GM12874 (cell line): ENCODE results near the gene OTUD4.

Source experiments
- CTCF ChIP-seq: IDR thresholded peaks from 2 replicates; pipeline ENCODE4 v1.5.1; 2011; ENCODE audit warnings: low read depth, mild to moderate bottlenecking, control low read depth, low read length, moderate library complexity; ENCODE audit not compliant: insufficient read depth

Gene OTUD4

GRCh38 chr4:145083891-145084605 is 96.3 kb downstream of the OTUD4 start:
- TF ChIP-seq CTCF, result no peak
